ENCODE data around the gene HOXC9. TPM values are rescaled to one million over a fixed set of nuclear protein-coding genes. Genes with fewer than 3 reads are reported as not detected.

The HOXC9 gene
- total RNA-seq, 1 experiment from 2014 or later = 0.54 TPM

DNA sequence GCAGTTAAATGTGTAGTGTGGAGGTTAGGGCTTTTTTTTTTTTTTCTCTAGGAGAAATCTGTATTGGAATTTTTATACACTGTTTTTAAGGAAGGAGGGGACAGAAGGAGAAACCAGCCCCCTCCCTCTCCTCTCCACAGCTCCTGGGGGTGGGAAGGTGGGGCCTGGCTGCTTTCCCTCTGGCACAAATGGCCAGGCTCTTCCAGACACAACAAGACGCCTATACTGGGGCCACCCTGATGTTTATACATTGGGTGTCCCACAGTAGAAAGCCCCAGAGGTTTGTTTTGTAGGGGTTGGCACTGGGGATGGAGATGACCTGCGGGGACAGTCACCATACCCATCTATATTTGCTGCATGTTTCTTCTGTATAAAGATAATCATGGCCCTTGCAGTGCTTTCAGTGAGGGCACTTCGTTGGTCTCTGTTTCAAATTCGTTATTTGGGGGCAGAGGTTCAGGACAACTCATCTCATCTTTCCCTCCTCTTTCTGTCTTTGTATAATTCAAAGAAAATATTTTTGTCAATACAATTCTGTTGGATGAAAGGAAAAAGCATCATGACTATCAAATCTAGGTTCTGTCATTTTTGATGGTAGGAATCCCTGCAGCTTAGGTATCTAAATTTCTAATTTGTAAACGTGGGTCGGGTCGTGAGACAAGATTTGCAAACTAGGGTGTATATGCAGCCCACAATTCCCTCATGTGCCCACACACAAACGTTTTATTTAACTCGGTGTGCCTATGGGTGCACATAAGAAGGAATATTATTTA is 23.0 kb upstream of the HOXC9 start:
- CTCF ChIA-PET = interaction anchor here (0.7 to 1.3 kb wide), 2 partner anchors 8 to 14 kb away, joined by 3 read pairs; partner anchors contain the start of gene HOXC10
- Mint-ChIP-seq H3K36me3 (ENCODE audit: insufficient read depth, unreplicated experiment) (peaks cover 8% of the 10 kb centered on the region), H3K4me3 (ENCODE audit: low read depth, unreplicated experiment) (no peak overlapping the region)

DNA sequence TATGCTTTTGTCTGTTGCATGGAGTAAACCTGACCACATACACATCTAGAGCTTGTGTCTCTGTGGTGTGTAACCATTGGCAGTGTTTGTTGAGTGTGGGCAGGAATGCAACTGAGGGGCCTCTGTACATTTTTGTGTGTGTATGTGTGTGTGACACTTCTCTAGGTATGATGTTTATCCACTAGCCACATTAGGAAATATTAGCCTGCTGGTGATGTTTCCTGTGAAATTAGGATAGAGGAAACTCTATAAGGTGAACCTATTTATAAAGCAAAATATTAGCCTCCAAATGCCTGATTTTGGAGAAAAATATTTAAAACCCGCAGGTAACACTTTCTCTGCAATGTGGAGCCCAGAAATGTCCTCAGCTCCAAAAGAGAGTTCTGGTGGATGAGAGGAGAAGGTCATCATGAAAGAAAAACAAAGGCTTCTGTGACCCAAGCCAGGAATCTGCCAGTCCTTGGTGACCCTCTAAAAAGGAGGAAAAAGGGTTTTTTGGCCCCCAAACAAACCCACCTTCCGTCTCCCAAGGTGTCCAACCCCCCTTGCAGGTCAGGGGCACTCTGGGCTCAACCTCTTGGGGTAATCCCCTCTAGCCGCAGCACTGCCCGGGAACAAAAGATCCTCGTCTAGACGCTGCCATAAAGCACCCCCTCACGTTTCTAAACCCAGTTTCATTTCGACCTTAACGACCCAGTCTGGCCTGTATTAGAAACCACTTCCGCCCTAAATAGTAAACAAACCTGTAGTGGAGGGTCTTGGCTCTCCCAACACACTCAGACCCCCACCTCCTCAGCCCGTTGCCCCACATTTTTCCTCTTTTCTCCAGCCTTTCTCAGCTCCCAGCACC is 22.1 kb upstream of the HOXC9 start:
- H3K36me3 Mint-ChIP-seq (ENCODE audit: insufficient read depth, unreplicated experiment) = peaks cover 8% of the 10 kb centered on the region
- H3K4me1 Mint-ChIP-seq (ENCODE audit: low read depth, unreplicated experiment) = peaks cover 8% of the 10 kb centered on the region
- no peaks in the 10 kb centered on the region for H3K9me3 Mint-ChIP-seq (ENCODE audit: low read depth, unreplicated experiment)
- TF ChIP-seq, protein P1, sequence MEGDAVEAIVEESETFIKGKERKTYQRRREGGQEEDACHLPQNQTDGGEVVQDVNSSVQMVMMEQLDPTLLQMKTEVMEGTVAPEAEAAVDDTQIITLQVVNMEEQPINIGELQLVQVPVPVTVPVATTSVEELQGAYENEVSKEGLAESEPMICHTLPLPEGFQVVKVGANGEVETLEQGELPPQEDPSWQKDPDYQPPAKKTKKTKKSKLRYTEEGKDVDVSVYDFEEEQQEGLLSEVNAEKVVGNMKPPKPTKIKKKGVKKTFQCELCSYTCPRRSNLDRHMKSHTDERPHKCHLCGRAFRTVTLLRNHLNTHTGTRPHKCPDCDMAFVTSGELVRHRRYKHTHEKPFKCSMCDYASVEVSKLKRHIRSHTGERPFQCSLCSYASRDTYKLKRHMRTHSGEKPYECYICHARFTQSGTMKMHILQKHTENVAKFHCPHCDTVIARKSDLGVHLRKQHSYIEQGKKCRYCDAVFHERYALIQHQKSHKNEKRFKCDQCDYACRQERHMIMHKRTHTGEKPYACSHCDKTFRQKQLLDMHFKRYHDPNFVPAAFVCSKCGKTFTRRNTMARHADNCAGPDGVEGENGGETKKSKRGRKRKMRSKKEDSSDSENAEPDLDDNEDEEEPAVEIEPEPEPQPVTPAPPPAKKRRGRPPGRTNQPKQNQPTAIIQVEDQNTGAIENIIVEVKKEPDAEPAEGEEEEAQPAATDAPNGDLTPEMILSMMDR (IDR thresholded peaks at IDR 0.05; ENCODE audit: unreplicated experiment) = no peak
- peaks cover 76% of the 10 kb centered on the region for H3K27me3 Mint-ChIP-seq (ENCODE audit: unreplicated experiment)
- peak overlapping the region; percentile 16 for H3K4me3 Mint-ChIP-seq (ENCODE audit: low read depth, unreplicated experiment)
- CTCF ChIA-PET = interaction anchor here (0.5 to 0.7 kb wide), 2 partner anchors 14 to 196 kb away, joined by 3 read pairs; no protein-coding TSS in a partner anchor
- DNase-seq = no peak
- no TSS peak for BruUV-seq (replicated peaks)
- H3K27ac Mint-ChIP-seq (ENCODE audit: unreplicated experiment) = no peak overlapping the region
- intact Hi-C loops (cut with micrococcal nuclease; ENCODE audit: unreplicated experiment) = no loop called here

More for the DNA sequence above, 23.0 kb upstream of the HOXC9 start:
- peaks cover 8% of the 10 kb centered on the region for H3K4me1 Mint-ChIP-seq (ENCODE audit: low read depth, unreplicated experiment)
- TF ChIP-seq, protein P1 (IDR thresholded peaks at IDR 0.05; ENCODE audit: unreplicated experiment) = no peak
- BruUV-seq (replicated peaks) = no TSS peak
- intact Hi-C loops (cut with micrococcal nuclease; ENCODE audit: unreplicated experiment) = no loop called here
- H3K27me3 Mint-ChIP-seq (ENCODE audit: unreplicated experiment) = peaks cover 76% of the 10 kb centered on the region
- H3K9me3 Mint-ChIP-seq (ENCODE audit: low read depth, unreplicated experiment) = no peaks in the 10 kb centered on the region
- H3K27ac Mint-ChIP-seq (ENCODE audit: unreplicated experiment) = no peak overlapping the region
- DNase-seq = no peak

DNA sequence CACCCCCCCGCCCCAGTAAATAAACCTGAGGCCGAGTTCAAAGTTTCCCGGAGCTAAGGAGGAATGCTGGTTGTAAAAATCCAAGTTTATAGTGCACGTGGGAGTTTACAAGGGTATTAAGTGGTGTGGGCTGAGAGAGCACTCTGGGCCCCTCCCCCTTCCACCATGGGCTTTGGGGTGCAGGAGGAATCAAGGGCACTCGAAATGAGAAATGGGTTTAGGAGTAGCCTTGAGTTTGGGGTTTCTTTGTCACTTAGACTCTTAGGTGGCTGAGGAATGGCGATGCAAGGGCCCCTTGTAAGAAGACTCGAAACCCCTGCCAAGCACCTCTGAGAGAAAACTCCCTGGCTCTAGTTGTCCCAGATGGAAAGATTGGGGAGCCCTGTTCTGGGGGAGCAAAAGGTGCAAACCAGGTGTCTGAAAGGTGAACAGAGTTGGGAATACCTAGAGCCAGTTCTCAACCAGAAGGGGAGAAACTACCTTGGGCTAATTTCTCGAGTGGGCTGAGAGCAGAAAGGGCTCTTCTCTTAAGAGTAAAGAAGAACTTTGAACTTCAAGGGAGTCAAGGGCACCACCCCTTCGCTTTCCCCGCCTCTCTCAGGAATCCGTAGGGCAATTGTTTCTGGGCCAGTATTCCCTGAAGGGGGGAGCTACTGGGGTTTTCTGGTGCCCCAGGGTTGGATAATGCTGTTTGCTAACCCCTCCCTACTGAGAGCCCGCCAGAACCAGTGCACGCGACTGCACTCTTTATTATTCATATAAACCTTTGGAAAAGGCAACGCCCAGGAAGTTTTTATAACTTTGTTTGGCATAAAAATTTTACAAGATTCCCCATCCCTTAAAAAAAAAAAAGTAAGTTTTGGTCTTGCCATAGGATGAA is 21.2 kb upstream of the HOXC9 start:
- no peak overlapping the region for H3K27ac Mint-ChIP-seq (ENCODE audit: unreplicated experiment)
- H3K9me3 Mint-ChIP-seq (ENCODE audit: low read depth, unreplicated experiment) = no peaks in the 10 kb centered on the region
- BruUV-seq (replicated peaks) = no TSS peak
- H3K36me3 Mint-ChIP-seq (ENCODE audit: insufficient read depth, unreplicated experiment) = peaks cover 13% of the 10 kb centered on the region
- CTCF ChIA-PET = interaction anchor here (0.5 kb wide), 1 partner anchor 197 kb away, joined by 3 read pairs; no protein-coding TSS in a partner anchor
- peaks cover 8% of the 10 kb centered on the region for H3K4me1 Mint-ChIP-seq (ENCODE audit: low read depth, unreplicated experiment)
- intact Hi-C loops (cut with micrococcal nuclease; ENCODE audit: unreplicated experiment) = no loop called here
- peaks cover 76% of the 10 kb centered on the region for H3K27me3 Mint-ChIP-seq (ENCODE audit: unreplicated experiment)
- TF ChIP-seq, protein P1 (IDR thresholded peaks at IDR 0.05; ENCODE audit: unreplicated experiment) = no peak
- peak overlapping the region; percentile 16 for H3K4me3 Mint-ChIP-seq (ENCODE audit: low read depth, unreplicated experiment)
- DNase-seq = no peak

Measured in Calu3 (cell line).